GM19351 (cell line): Measurements from ENCODE around the gene ZNRF3.

Source experiments
- ATAC-seq: cut with Tn5 transposase; IDR thresholded peaks from one replicate; pipeline ENCODE4 v1.9.1; 2021; ENCODE audit warnings: mild to moderate bottlenecking, moderate library complexity; ENCODE audit not compliant: unreplicated experiment

ZNRF3 gene

DNA sequence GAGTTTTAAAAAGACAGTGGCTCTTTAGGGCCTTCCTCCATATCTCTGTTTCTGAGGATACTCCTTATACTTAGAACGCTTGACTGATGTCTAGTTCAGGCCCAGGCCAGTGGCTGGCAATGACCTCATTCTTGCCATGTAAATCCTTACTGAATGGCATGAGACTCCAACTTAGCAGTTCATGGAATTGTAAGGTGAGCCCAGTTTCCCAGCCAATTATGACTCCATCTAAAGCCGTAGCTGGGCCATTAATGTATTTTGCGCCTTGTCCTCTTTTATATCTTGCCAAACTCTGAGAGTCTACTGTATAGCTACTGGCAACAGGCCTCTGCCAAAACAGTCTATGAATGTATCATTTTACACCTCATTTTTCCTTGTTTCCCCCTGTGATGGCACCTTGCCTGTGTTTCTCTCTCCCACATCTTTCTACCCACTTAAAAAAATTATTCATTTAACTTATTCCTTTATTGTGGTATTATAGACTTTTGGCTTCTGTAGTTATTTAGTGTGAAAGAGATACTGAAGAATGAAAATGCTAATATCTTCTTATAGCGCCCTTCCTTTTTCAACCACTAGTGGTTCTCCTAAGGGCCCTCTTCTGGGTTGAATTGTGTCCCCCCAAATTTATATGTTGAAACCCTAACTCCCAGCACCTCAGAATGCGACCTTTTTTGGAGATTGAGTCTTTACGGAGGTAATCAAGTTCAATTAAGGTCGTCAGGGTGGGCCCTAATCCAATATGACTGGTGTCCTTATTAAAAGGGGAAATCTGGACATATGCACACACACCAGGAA, 67.4 kb downstream of the ZNRF3 start:
- no peak for ATAC-seq

DNA sequence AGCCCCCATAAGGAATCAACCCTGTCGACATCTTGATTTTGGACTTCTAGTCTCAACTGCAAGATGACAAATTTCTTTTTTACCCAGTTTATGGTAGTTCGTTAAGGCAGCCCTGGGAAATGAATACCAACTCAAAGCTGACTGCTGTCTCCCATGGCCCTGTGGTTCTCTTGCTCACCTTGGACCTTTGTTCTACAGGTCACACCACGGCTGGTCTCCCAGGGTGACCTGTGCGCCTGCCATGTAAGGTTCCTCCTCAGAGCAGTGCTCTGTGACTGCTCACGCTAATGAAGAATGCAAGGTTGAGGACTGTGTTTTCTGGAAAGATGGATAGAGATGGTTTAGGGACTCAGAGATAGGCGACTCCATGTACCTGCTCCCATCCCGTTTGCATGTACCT, 68.2 kb downstream of the ZNRF3 start:
- no peak for ATAC-seq

DNA sequence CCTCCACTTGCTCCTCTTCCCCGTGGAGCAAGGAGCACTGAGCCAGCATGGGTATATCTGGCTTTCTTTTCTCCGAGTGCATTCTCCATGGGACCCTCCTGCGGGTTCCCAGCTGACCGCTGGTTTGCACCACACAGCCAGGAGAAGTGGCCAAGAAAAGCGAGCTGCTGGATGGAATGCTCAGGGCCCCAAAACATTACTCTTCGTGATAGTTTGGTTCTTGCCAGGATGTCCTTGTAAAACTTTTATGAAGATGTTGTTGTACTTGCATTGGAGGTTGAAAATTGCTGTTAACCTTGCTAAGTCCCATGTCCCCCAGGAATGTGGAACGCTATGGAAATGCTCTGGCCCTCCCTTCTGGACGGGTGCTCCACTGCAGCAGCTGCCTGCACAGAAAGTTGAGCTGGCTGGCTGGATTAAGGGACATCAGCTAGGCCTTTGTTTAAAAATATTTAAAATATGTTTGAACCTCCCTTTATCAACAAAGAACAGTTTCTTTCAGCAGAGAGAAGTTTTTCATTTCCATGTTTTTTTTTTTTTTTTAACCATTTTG, 68.7 kb downstream of the ZNRF3 start:
- no peak for ATAC-seq

- ATAC-seq, result no peak
These were observed 69.5 kb downstream of the ZNRF3 start for GRCh38 chr22:28952857-28953256.

- ATAC-seq, result no peak
These were observed 70.0 kb downstream of the ZNRF3 start for GRCh38 chr22:28953403-28953802.

GRCh38 chr22:28953976-28954880, 70.9 kb downstream of the ZNRF3 start:
- ATAC-seq, result no peak

DNA sequence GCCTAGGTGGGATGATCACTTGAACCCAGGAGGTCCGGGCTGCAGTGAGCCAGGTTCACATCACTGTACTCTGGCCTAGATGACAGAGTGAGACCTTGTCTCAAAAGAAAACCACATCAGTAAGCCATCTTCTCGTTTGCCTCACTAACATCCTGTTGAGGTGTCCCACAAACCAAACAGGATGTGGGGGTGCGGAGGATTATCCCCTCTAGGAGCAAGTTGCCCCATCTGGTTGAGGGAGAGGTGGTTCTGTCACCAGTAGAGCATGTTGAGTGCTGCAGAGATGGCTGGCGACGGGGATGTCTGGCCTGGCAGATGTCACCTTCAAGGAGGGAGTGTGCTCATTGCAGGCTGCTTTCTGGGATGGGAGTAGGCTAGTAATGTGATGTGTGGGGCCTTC, 72.4 kb downstream of the ZNRF3 start:
- peak; percentile 47 for ATAC-seq

GRCh38 chr22:28956506-28956905, 73.1 kb downstream of the ZNRF3 start:
- no peak for ATAC-seq

GRCh38 chr22:28958611-28959010, 75.2 kb downstream of the ZNRF3 start:
- ATAC-seq, result no peak

- no peak for ATAC-seq
These were observed 78.7 kb downstream of the ZNRF3 start for GRCh38 chr22:28962042-28962554.

DNA sequence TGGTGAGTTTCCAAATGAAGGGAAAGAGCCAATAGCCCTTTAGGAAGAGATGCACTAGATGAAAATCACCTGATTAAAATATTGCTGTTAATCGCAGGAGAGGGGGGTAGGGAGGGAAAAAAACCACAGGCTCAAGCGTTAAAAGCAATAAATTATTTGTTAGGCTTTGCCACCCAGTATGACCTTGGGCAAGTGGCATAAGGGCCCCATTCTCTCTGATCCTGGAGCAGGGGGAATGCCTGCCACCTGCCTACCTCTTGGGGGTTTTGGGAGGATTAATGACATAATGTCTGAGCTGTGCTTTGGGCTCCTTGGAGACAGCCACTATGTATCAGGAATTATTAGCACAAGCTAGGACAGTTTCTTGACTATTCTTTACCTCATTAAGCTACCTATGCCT, 80.0 kb downstream of the ZNRF3 start:
- no peak for ATAC-seq

GRCh38 chr22:28967163-28967665, 83.8 kb downstream of the ZNRF3 start:
- ATAC-seq, result no peak

GRCh38 chr22:28967969-28968368, 84.6 kb downstream of the ZNRF3 start:
- no peak for ATAC-seq

DNA sequence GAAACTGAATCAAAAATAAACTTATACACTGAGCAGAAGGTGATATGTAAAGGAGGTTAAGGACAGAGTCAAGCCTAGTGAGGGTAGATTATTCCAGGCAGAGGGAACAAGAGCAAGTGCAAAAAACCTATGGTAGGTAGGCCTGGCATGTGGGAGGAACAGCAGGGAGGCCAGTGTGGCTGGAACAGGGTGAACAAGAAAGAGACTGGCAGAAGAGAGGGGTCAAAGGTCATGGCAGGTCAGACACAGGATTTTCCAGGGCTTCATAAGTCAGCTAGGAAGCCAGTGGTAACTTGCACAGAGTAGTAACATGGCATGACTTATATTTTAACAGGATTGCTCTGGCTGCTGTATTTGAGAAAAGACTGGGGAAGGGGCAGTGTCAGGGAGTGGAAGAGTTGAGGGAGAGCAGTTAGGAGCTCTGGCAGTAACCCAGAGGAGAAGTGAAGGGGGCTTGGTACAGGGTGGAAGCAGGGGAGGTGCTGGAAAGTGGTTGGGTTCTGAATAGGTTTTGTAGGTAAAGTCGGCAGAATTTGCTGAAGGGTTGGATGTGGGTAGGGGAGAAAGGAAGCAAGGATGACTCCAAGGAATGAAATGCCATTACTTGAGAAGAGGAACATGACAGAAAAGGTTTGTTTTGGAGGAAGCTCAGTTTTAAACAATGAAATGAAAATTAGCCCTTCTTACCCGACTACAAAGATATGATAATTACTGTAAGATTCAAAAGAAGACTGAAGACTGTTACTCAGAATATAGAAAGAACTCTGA, 86.2 kb downstream of the ZNRF3 start:
- ATAC-seq, result no peak

DNA sequence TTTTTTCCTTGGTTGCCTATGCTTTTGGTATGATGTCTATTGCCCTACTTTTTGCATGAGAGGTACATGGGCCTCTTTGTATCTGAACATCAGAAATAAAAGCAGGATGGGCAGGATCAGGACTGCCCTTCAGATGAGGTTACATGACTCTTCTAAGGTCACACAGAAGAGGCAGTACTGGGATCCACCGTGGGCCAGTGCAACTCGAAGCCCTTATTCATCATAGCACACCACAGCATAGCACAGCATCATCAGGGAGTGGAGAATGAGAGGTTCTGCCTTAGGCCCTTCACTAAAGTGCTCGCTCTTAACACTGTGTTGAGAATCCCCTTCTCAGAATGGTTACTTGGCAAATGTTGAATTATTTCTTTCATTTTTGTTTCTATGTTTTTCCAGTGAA, 90.0 kb downstream of the ZNRF3 start:
- no peak for ATAC-seq

GRCh38 chr22:28977060-28977459, 93.7 kb downstream of the ZNRF3 start:
- ATAC-seq, result no peak

DNA sequence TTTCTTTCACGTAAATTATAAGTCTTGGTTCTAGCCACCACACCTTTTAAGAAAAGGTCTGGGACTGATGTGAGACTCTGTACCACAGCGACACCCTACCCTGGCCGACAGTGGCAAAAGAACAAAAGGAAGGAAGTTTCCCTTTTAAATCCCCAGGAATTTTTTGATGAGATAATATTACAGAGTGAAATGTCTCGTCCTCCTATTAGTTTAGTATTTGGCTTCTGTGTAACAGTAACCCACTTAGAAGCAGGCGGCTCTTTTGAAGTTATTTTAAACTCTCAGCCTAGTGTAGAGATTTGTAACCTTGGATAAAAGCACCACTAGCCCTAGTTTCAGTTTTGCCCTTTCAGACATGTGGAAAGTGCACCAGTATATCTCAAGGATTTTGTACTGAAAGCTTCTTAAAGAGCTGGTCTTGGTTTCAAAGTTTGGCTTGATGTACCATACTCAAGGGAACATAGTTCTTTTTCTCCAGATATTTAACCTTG, 94.2 kb downstream of the ZNRF3 start:
- ATAC-seq, result no peak

DNA sequence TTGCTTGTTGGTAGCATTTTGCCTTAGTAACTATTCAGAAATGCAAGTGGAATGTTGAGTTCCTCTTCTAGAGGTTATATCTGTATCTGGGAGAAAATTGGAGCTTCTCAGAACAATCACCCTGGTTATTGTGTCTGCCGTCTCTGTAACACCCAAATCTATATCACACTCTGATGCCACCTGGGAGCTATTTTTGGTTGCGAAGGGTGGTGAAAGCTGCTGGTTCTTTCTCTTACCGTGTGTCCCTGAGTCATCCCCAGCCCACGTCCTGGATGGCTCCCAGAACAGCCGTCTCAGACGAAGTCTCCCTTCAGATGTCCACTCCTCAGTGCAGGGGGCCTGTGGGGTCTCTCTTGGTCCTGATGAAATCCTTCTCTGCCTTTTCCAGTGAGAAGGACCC, 94.8 kb downstream of the ZNRF3 start:
- no peak for ATAC-seq

- no peak for ATAC-seq
These were observed 95.8 kb downstream of the ZNRF3 start for GRCh38 chr22:28978863-28979796.
